ENCODE results near the gene FGF2.
"Not testable (repeated sequence)": the region's sequence is repeated elsewhere in the genome, so short reads cannot be mapped to it uniquely, and the experiment has no call there.

Gene FGF2

DNA sequence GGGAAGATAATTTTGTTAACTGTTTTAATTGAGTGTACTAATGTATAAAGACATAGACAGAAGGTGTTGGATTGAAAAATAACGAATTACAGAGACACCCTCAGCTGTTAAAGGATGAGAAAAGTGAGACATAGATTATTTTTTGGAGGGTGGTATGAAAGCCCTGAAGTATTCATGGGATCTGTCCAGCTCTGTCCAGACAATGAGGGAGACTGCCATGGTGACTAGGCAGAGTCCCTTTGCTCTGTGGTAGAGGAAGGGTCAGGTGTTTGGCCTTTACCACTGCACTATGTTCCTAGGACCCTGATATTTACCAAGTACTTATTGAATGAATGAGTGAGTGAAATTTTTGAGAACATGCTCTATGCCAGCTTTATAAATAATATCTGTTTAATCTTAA lies 11.4 kb downstream of the FGF2 start:
- DNase-seq (ENCODE audit: low read depth in 1 of 2, low spot score in 1 of 2), result no peak
- Histone ChIP-seq H3K4me3 (replicated peaks; ENCODE audit: insufficient read depth, low read length) (no peak overlapping the region), H3K27ac (replicated peaks) (no peak overlapping the region), H3K27me3 (ENCODE audit: insufficient read depth, poor library complexity, severe bottlenecking) (no peaks in the 10 kb centered on the region)
- TF ChIP-seq POLR2AphosphoS5 (IDR thresholded peaks at IDR 0.05; ENCODE audit: low read depth) (no peak), SPI1 (IDR thresholded peaks at IDR 0.05; ENCODE audit: borderline replicate concordance, low read depth) (no peak), GABPA (IDR thresholded peaks at IDR 0.05; ENCODE audit: low read depth) (no peak)
- TF ChIP-seq, protein P1, sequence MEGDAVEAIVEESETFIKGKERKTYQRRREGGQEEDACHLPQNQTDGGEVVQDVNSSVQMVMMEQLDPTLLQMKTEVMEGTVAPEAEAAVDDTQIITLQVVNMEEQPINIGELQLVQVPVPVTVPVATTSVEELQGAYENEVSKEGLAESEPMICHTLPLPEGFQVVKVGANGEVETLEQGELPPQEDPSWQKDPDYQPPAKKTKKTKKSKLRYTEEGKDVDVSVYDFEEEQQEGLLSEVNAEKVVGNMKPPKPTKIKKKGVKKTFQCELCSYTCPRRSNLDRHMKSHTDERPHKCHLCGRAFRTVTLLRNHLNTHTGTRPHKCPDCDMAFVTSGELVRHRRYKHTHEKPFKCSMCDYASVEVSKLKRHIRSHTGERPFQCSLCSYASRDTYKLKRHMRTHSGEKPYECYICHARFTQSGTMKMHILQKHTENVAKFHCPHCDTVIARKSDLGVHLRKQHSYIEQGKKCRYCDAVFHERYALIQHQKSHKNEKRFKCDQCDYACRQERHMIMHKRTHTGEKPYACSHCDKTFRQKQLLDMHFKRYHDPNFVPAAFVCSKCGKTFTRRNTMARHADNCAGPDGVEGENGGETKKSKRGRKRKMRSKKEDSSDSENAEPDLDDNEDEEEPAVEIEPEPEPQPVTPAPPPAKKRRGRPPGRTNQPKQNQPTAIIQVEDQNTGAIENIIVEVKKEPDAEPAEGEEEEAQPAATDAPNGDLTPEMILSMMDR (IDR thresholded peaks at IDR 0.05; ENCODE audit: insufficient read depth, low read length), result no peak
- TF ChIP-seq, protein P2, sequence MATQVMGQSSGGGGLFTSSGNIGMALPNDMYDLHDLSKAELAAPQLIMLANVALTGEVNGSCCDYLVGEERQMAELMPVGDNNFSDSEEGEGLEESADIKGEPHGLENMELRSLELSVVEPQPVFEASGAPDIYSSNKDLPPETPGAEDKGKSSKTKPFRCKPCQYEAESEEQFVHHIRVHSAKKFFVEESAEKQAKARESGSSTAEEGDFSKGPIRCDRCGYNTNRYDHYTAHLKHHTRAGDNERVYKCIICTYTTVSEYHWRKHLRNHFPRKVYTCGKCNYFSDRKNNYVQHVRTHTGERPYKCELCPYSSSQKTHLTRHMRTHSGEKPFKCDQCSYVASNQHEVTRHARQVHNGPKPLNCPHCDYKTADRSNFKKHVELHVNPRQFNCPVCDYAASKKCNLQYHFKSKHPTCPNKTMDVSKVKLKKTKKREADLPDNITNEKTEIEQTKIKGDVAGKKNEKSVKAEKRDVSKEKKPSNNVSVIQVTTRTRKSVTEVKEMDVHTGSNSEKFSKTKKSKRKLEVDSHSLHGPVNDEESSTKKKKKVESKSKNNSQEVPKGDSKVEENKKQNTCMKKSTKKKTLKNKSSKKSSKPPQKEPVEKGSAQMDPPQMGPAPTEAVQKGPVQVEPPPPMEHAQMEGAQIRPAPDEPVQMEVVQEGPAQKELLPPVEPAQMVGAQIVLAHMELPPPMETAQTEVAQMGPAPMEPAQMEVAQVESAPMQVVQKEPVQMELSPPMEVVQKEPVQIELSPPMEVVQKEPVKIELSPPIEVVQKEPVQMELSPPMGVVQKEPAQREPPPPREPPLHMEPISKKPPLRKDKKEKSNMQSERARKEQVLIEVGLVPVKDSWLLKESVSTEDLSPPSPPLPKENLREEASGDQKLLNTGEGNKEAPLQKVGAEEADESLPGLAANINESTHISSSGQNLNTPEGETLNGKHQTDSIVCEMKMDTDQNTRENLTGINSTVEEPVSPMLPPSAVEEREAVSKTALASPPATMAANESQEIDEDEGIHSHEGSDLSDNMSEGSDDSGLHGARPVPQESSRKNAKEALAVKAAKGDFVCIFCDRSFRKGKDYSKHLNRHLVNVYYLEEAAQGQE (IDR thresholded peaks at IDR 0.05; ENCODE audit: insufficient replicate concordance, low read depth), result no peak

DNA sequence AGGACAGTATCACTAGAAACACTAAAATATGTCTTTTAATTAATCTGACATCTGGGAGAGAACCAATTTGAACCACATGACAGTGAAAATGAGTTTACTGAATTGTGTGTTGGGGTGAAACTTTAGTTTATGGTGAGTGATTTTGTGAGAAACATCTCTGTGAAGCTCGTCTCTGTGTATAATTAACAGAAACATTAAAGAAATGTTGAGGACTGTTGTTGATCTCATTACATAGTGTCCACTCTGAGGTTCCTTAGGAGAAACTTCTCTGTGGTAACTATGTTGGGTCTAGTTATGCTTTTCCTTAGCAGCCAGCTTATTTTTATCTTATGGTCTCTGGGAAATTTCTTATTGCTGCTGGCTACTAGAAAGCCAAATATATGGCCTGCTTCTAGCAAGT lies 15.8 kb downstream of the FGF2 start:
- Histone ChIP-seq H3K27me3 (ENCODE audit: insufficient read depth, poor library complexity, severe bottlenecking) (no peaks in the 10 kb centered on the region), H3K4me3 (replicated peaks; ENCODE audit: insufficient read depth, low read length) (no peak overlapping the region), H3K27ac (replicated peaks) (no peak overlapping the region)
- TF ChIP-seq, protein P1 (IDR thresholded peaks at IDR 0.05; ENCODE audit: insufficient read depth, low read length), result no peak
- no peak for TF ChIP-seq GABPA (IDR thresholded peaks at IDR 0.05; ENCODE audit: low read depth)
- TF ChIP-seq SPI1 (IDR thresholded peaks at IDR 0.05; ENCODE audit: borderline replicate concordance, low read depth), result no peak
- TF ChIP-seq POLR2AphosphoS5 (IDR thresholded peaks at IDR 0.05; ENCODE audit: low read depth), result no peak
- TF ChIP-seq, protein P2 (IDR thresholded peaks at IDR 0.05; ENCODE audit: insufficient replicate concordance, low read depth), result no peak
- DNase-seq (ENCODE audit: low read depth in 1 of 2, low spot score in 1 of 2), result no peak

DNA sequence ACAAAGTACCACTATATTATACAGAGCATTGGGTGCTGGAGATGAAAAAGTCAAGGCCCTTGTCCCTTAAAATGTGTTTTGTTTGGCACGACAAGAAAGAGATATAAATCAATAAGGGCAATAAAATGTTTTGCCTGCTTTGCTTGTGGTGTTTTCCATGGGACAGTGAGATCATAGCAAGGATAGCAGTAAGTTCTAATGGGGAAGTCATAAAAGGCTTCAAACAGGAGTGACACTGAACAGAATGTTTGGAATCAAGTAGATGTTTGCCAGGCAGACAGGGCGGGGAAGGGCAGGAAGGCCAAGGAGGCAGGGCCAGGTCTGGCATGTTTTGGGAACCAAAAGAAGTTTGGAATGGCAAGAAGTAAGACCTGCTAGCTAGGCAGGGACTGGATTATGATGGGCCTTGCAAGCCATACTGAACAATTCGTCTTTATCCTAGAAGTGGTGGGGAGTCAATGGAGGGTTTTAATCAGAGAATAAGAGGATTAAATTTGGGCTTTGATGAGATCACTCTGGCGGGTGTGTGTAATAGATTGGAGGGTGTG lies 16.4 kb downstream of the FGF2 start:
- Histone ChIP-seq H3K27me3 (ENCODE audit: insufficient read depth, poor library complexity, severe bottlenecking) (no peaks in the 10 kb centered on the region), H3K4me3 (replicated peaks; ENCODE audit: insufficient read depth, low read length) (no peak overlapping the region), H3K27ac (replicated peaks) (no peak overlapping the region)
- DNase-seq (ENCODE audit: low read depth in 1 of 2, low spot score in 1 of 2), result no peak
- TF ChIP-seq GABPA (IDR thresholded peaks at IDR 0.05; ENCODE audit: low read depth), result no peak
- TF ChIP-seq, protein P1 (IDR thresholded peaks at IDR 0.05; ENCODE audit: insufficient read depth, low read length), result no peak
- no peak for TF ChIP-seq SPI1 (IDR thresholded peaks at IDR 0.05; ENCODE audit: borderline replicate concordance, low read depth)
- TF ChIP-seq, protein P2 (IDR thresholded peaks at IDR 0.05; ENCODE audit: insufficient replicate concordance, low read depth), result no peak
- TF ChIP-seq POLR2AphosphoS5 (IDR thresholded peaks at IDR 0.05; ENCODE audit: low read depth), result no peak

DNA sequence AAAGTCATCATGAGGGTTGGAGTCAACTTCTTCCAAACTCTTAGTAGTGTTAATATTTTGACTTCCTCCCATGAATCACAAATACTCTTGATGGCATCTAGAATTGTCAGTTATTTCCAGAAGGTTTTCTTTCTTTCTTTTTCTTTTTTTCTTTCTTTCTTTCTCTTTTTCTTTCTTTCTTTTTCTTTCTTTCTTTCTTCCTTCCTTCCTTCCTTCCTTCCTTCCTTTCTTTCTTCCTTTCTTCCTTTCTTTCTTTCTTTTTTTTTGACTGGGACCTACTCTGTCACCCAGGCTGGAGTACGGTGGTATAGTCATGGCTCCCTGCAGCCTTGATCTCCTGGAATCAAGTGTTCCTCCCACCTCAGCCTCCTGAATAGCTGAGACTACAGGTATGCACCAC lies 17.8 kb downstream of the FGF2 start:
- H3K4me3 ChIP-seq (replicated peaks; ENCODE audit: insufficient read depth, low read length); DNase-seq (ENCODE audit: low read depth in 1 of 2, low spot score in 1 of 2); H3K27ac ChIP-seq (replicated peaks); H3K27me3 ChIP-seq (ENCODE audit: insufficient read depth, poor library complexity, severe bottlenecking): not testable (repeated sequence)

Measured in HL-60 (cell line).